Body of pancreas (tissue), 4 donors: ENCODE results near the gene PIK3R5. TPM values are rescaled to one million over a fixed set of nuclear protein-coding genes. Genes with fewer than 3 reads are reported as not detected.

Source experiments
- ATAC-seq: fragments of 150-250 bp; one replicate; pipeline ENCODE4 v1.9.1; 2016
- DNase-seq, 4 donors: peaks; one replicate each; pipeline ENCODE4 v3.0.0-alpha.2; 2019
- H3K27ac ChIP-seq, 4 donors: fragments of 200-600 bp; sonication (generic); 1 replicate in 3 of 4; 2 replicates in 1 of 4; pipeline versions ENCODE4 v1.5.1 to v1.6.1; 2016 to 2019; ENCODE audit warnings: mild to moderate bottlenecking in 1 of 4, mixed read lengths in 1 of 4, moderate library complexity in 1 of 4
- H3K27me3 ChIP-seq, 2 donors: fragments of 200-600 bp; sonication (generic); one replicate each; pipeline ENCODE4 v1.6.0; 2016; ENCODE audit warnings: mild to moderate bottlenecking in 1 of 2
- H3K36me3 ChIP-seq, 2 donors: fragments of 200-600 bp; sonication (generic); replicated peaks in 1 of 2; 2 replicates each; pipeline ENCODE4 v1.5.1; 2016; ENCODE audit warnings: low read depth in 2 of 2; ENCODE audit not compliant: insufficient read depth in 1 of 2
- H3K4me1 ChIP-seq: fragments of 200-600 bp; sonication (generic); one replicate; pipeline ENCODE4 v1.6.0; 2016
- H3K4me3 ChIP-seq, 2 donors: fragments of 200-600 bp; sonication (generic); 1 replicate in 1 of 2; 2 replicates in 1 of 2; pipeline ENCODE4 v1.5.1; 2016 to 2019
- H3K9me3 ChIP-seq, 3 donors: fragments of 200-600 bp; sonication (generic); 1 replicate in 2 of 3; 2 replicates in 1 of 3; pipeline ENCODE4 v1.5.1; 2016
- CTCF ChIP-seq, 7 experiments: fragments of 450-650 bp in 4 of 7; fragments of 200-600 bp in 3 of 7; sonication (generic) in 3 of 7; IDR thresholded peaks; one replicate each; pipeline ENCODE4 v1.5.1; 2016 to 2019; ENCODE audit warnings: antibody characterized with exemption in 7 of 7
- POLR2A ChIP-seq, 3 donors: fragments of 450-650 bp; IDR thresholded peaks; one replicate each; pipeline ENCODE4 v1.6.1; 2016; ENCODE audit warnings: antibody characterized with exemption in 3 of 3, mild to moderate bottlenecking in 2 of 3
- WGBS, 2 donors: methylation state at CpG; one replicate each; pipeline ENCODE4 v1.1.5; 2017; 5-methylcytosine and 5-hydroxymethylcytosine counted together
- intact Hi-C: fragments of 100-400 bp; cut with DNase I; formaldehyde crosslinking; loops from one replicate; pipeline ENCODE4 v1.15.1; 2023
- total RNA-seq, 2 donors: library from RNA; depleted of rRNA; stranded (reverse); fragments of >200 nt; gene quantifications; one replicate each; pipeline ENCODE4 v1.1.0, GENCODE V29; 2016

PIK3R5 gene
- total RNA-seq, 2 donors from 2014 or later: 4.6 to 4.7 TPM

- no peak overlapping the region for H3K4me3 ChIP-seq
- 74 to 80% methylated on average over 10 of the region's 10 CpGs for WGBS, 2 donors
- no peaks in the 10 kb centered on the region for H3K9me3 ChIP-seq
- no peak overlapping the region for H3K27ac ChIP-seq
- no peaks in the 10 kb centered on the region for H3K4me1 ChIP-seq
- no peak for TF ChIP-seq POLR2A (IDR thresholded peaks at IDR 0.05)
- no peak for TF ChIP-seq CTCF (IDR thresholded peaks at IDR 0.05)
- intact Hi-C loops: no loop called here
- DNase-seq (no peak), ATAC-seq (no peak)
- H3K36me3 ChIP-seq: no peaks in the 10 kb centered on the region
- H3K27me3 ChIP-seq: no peaks in the 10 kb centered on the region
Measured at GRCh38 chr17:8830141-8830540, 135.4 kb downstream of the PIK3R5 start.

- 72 to 79% methylated on average over 16 of the region's 16 CpGs for WGBS, 2 donors
- intact Hi-C loops: no loop called here
- no peak overlapping the region for H3K4me3 ChIP-seq
Measured at GRCh38 chr17:8829036-8829941, 136.2 kb downstream of the PIK3R5 start.

More at GRCh38 chr17:8829036-8829941, 136.2 kb downstream of the PIK3R5 start:
- Histone ChIP-seq H3K4me1 (no peaks in the 10 kb centered on the region), H3K9me3 (no peaks in the 10 kb centered on the region), H3K36me3 (no peaks in the 10 kb centered on the region), H3K27me3 (no peaks in the 10 kb centered on the region), H3K27ac (no peak overlapping the region)
- no peak for DNase-seq
- ATAC-seq: no peak
- TF ChIP-seq POLR2A (IDR thresholded peaks at IDR 0.05) (no peak), CTCF (IDR thresholded peaks at IDR 0.05) (no peak)

Other genes starting within 250 kb of the PIK3R5 start
- gene CCDC42, start 220.9 kb downstream of the PIK3R5 start, total RNA-seq: not detected
- not detected for gene SPDYE4, start 207.2 kb downstream of the PIK3R5 start, total RNA-seq
- 1 to 10 TPM; 3.9 to 8.6 TPM for gene MFSD6L, start 166.3 kb downstream of the PIK3R5 start, total RNA-seq
- gene PIK3R6, start 98.0 kb downstream of the PIK3R5 start, total RNA-seq: under 1 TPM in 1 of 2 donors, not detected in 1; 0.66 TPM
- 1 to 10 TPM; 3.6 to 4.0 TPM for gene NTN1, start 55.8 kb upstream of the PIK3R5 start, total RNA-seq